ENCODE data around the gene PGAP3. TPM values are rescaled to one million over a fixed set of nuclear protein-coding genes. Genes with fewer than 3 reads are reported as not detected.
"Not testable (repeated sequence)": the region's sequence is repeated elsewhere in the genome, so short reads cannot be mapped to it uniquely, and the experiment has no call there.

The PGAP3 gene
- total and polyA plus RNA-seq, 8 donors: 17.2 to 46.5 (median 39.5) TPM

DNA sequence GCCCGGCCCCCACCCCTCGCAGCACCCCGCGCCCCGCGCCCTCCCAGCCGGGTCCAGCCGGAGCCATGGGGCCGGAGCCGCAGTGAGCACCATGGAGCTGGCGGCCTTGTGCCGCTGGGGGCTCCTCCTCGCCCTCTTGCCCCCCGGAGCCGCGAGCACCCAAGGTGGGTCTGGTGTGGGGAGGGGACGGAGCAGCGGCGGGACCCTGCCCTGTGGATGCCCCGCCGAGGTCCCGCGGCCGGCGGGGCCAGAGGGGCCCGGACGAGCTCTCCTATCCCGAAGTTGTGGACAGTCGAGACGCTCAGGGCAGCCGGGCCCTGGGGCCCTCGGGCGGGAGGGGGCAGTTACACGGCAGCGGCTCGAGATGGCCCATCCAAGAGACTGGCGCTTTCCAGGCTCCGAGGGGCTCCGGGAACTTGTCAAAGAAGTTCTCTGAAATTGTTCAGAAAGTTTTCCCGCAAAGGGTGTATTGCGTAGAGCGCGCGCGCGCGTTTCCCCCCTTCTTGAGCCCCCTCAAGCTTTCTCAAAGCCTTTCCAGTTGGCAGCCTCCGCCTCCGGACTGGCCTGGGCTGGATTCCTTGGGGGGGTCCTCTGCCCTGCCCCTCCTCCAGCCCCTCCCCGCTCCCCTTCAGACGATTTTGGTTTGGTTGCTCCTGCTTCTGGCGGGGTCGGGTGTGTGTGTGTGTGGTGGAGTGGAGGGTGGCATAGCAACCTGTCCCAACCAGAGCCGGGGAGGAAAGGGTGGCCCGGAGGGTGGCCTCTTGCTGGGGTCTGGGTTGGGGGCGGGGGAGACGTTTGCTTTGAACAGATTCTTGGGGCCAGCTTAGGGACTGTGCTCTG, 12.5 kb upstream of the PGAP3 start:
- intact Hi-C loops (cut with DNase I): no loop called here
- Histone ChIP-seq H3K4me3 (peak overlapping the region; percentile 54 to 67), H3K9me3 (no peaks in the 10 kb centered on the region), H3K27ac (peak overlapping the region; percentile 47 to 76), H3K36me3 (no peaks in the 10 kb centered on the region), H3K4me1 (peaks cover 17 to 41% of the 10 kb centered on the region in 2 donors), H3K27me3 (peaks cover 0 to 39% of the 10 kb centered on the region in 2 donors)
- TF ChIP-seq, protein P1, sequence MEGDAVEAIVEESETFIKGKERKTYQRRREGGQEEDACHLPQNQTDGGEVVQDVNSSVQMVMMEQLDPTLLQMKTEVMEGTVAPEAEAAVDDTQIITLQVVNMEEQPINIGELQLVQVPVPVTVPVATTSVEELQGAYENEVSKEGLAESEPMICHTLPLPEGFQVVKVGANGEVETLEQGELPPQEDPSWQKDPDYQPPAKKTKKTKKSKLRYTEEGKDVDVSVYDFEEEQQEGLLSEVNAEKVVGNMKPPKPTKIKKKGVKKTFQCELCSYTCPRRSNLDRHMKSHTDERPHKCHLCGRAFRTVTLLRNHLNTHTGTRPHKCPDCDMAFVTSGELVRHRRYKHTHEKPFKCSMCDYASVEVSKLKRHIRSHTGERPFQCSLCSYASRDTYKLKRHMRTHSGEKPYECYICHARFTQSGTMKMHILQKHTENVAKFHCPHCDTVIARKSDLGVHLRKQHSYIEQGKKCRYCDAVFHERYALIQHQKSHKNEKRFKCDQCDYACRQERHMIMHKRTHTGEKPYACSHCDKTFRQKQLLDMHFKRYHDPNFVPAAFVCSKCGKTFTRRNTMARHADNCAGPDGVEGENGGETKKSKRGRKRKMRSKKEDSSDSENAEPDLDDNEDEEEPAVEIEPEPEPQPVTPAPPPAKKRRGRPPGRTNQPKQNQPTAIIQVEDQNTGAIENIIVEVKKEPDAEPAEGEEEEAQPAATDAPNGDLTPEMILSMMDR (IDR thresholded peaks at IDR 0.05): no peak
- ATAC-seq: peak; percentile 28
- DNase-seq: peak in 3 of 4 donors; percentile 71 to 84 (median 84)

DNA sequence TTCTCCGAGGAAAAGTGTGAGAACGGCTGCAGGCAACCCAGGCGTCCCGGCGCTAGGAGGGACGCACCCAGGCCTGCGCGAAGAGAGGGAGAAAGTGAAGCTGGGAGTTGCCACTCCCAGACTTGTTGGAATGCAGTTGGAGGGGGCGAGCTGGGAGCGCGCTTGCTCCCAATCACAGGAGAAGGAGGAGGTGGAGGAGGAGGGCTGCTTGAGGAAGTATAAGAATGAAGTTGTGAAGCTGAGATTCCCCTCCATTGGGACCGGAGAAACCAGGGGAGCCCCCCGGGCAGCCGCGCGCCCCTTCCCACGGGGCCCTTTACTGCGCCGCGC, 11.9 kb upstream of the PGAP3 start, which contains the start of gene ERBB2:
Gene ERBB2 (plus strand): TSS at position 247 of the 330 bp plus-strand sequence. CDS start 175 bp downstream, outside the sequence.
- Histone ChIP-seq H3K36me3 (no peaks in the 10 kb centered on the region), H3K9me3 (no peaks in the 10 kb centered on the region), H3K4me3 (peak within 1 kb of the TSS; percentile 54 to 67), H3K27me3 (peaks cover 0 to 39% of the 10 kb centered on the region in 2 donors), H3K27ac (peak within 1 kb of the TSS; percentile 47 to 76), H3K4me1 (peaks cover 12 to 35% of the 10 kb centered on the region in 2 donors)
- intact Hi-C loops (cut with DNase I): no loop called here
- DNase-seq: peak in 3 of 4 donors; percentile 70 to 91 (median 79)
- TF ChIP-seq, protein P1 (IDR thresholded peaks at IDR 0.05): no peak
- ATAC-seq: peak; percentile 85

- peaks cover 0 to 39% of the 10 kb centered on the region in 2 donors for H3K27me3 ChIP-seq
- DNase-seq: peak in 1 of 4 donors; percentile 3
- H3K4me3 ChIP-seq: peak overlapping the region; percentile 54 to 67
- ATAC-seq; H3K9me3 ChIP-seq; H3K36me3 ChIP-seq; intact Hi-C loops (cut with DNase I): not testable (repeated sequence)
- peaks cover 12 to 31% of the 10 kb centered on the region in 2 donors for H3K4me1 ChIP-seq
- peak overlapping the region; percentile 47 to 76 for H3K27ac ChIP-seq
These were observed 11.4 kb upstream of the PGAP3 start for GRCh38 chr17:39699157-39699817.

- peaks cover 0 to 39% of the 10 kb centered on the region in 2 donors for H3K27me3 ChIP-seq
- TF ChIP-seq, protein P1 (IDR thresholded peaks at IDR 0.05): no peak
- intact Hi-C loops (cut with DNase I): no loop called here
- DNase-seq (no peak), ATAC-seq (no peak)
- H3K9me3 ChIP-seq: no peaks in the 10 kb centered on the region
- H3K27ac ChIP-seq: no peak overlapping the region
- H3K4me3 ChIP-seq: no peak overlapping the region
- no peaks in the 10 kb centered on the region for H3K36me3 ChIP-seq
- H3K4me1 ChIP-seq: peaks cover 8 to 19% of the 10 kb centered on the region in 2 donors
These were observed 10.1 kb upstream of the PGAP3 start for GRCh38 chr17:39697961-39698360.

DNA sequence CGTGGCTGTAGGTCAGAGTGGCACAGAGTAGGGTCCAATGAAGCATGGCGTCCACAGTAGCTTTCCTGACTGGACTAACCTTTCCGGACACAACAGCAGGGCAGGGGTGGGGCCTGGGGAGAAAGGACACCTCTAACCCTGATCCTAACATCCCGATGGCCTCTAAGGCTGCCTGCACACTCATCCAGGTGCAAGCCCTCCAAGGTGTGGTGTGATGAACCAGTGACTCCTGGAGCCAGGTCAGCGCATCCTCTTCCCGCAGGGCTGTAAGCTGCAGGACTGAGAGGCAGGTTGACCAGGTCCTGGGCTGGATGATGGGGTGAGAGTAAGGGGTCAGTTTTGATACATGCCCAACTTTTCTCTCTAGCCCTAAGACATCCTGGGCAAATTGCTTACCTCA, 8.9 kb upstream of the PGAP3 start:
- no peaks in the 10 kb centered on the region for H3K9me3 ChIP-seq
- H3K4me1 ChIP-seq: peaks cover 6 to 15% of the 10 kb centered on the region in 2 donors
- TF ChIP-seq, protein P1 (IDR thresholded peaks at IDR 0.05): no peak
- H3K27me3 ChIP-seq: peaks cover 0 to 35% of the 10 kb centered on the region in 2 donors
- DNase-seq (peak in 1 of 4 donors; percentile 16), ATAC-seq (no peak)
- intact Hi-C loops (cut with DNase I): no loop called here
- no peak overlapping the region for H3K4me3 ChIP-seq
- no peaks in the 10 kb centered on the region for H3K36me3 ChIP-seq
- H3K27ac ChIP-seq: no peak overlapping the region

Data from left lung (tissue), 10 donors.